ENCODE measurements around the gene RXFP2.

Gene RXFP2

GRCh38 chr13:31769575-31769974 lies 30.2 kb downstream of the RXFP2 start:
- no peak for DNase-seq

GRCh38 chr13:31772231-31772630 lies 32.9 kb downstream of the RXFP2 start:
- DNase-seq = no peak

GRCh38 chr13:31773538-31773937 lies 34.2 kb downstream of the RXFP2 start:
- DNase-seq = no peak

- no peak for DNase-seq
These were observed 34.9 kb downstream of the RXFP2 start for GRCh38 chr13:31774186-31774750.

- no peak for DNase-seq
These were observed 35.8 kb downstream of the RXFP2 start for GRCh38 chr13:31775148-31775547.

- no peak for DNase-seq
These were observed 36.4 kb downstream of the RXFP2 start for GRCh38 chr13:31775686-31776085.

- DNase-seq = no peak
These were observed 41.7 kb downstream of the RXFP2 start for GRCh38 chr13:31781064-31781463.

- no peak for DNase-seq
These were observed 46.7 kb downstream of the RXFP2 start for GRCh38 chr13:31786011-31786410.

- DNase-seq = no peak
These were observed 51.7 kb downstream of the RXFP2 start for GRCh38 chr13:31790992-31791391.

- DNase-seq = no peak
These were observed 53.9 kb downstream of the RXFP2 start for GRCh38 chr13:31793246-31793645.

- no peak for DNase-seq
These were observed 55.1 kb downstream of the RXFP2 start for GRCh38 chr13:31794452-31794851.

- no peak for DNase-seq
These were observed 57.9 kb downstream of the RXFP2 start for GRCh38 chr13:31797154-31797775.

GRCh38 chr13:31798189-31798588 lies 58.9 kb downstream of the RXFP2 start:
- DNase-seq = no peak

- DNase-seq = no peak
These were observed 61.8 kb downstream of the RXFP2 start for GRCh38 chr13:31801088-31801487.

GRCh38 chr13:31803311-31803710 lies 64.0 kb downstream of the RXFP2 start:
- no peak for DNase-seq

GRCh38 chr13:31805841-31806240 lies 66.5 kb downstream of the RXFP2 start:
- DNase-seq = no peak

GRCh38 chr13:31807090-31807541 lies 67.8 kb downstream of the RXFP2 start:
- no peak for DNase-seq

- DNase-seq = no peak
These were observed 75.2 kb downstream of the RXFP2 start for GRCh38 chr13:31814536-31814935.

GRCh38 chr13:31815361-31816144 lies 76.2 kb downstream of the RXFP2 start:
- DNase-seq = no peak

GRCh38 chr13:31818236-31818635 lies 78.9 kb downstream of the RXFP2 start:
- no peak for DNase-seq

GRCh38 chr13:31824705-31825517 lies 85.6 kb downstream of the RXFP2 start:
- no peak for DNase-seq

- DNase-seq = no peak
These were observed 87.2 kb downstream of the RXFP2 start for GRCh38 chr13:31826521-31826920.

GRCh38 chr13:31827707-31828106 lies 88.4 kb downstream of the RXFP2 start:
- DNase-seq = no peak
